ENCODE data around the gene MRPL17.
"Not testable (repeated sequence)": the region's sequence is repeated elsewhere in the genome, so short reads cannot be mapped to it uniquely, and the experiment has no call there.

The MRPL17 gene
- long read RNA-seq, donor 1, transcript MRPL17-202 (2 exons, 1,002 nt): minor isoform, 34 of 75 reads
- long read RNA-seq, donor 1, transcript MRPL17-201 (3 exons, 1,969 nt): major isoform, 41 of 75 reads
- long read RNA-seq, donor 1, partial matches to known transcripts: 0 of 75 reads
- long read RNA-seq, donor 1, other reads (novel, unspliced or antisense): 0 of 75 reads
- long read RNA-seq, donor 2, transcript MRPL17-202 (2 exons, 1,002 nt): minor isoform, 18 of 53 reads
- long read RNA-seq, donor 2, transcript MRPL17-201 (3 exons, 1,969 nt): major isoform, 35 of 53 reads
- long read RNA-seq, donor 2, partial matches to known transcripts: 0 of 53 reads
- long read RNA-seq, donor 2, other reads (novel, unspliced or antisense): 0 of 53 reads
- long read RNA-seq, donor 3, transcript MRPL17-201 (3 exons, 1,969 nt): major isoform, 22 of 29 reads
- long read RNA-seq, donor 3, transcript MRPL17-202 (2 exons, 1,002 nt): minor isoform, 7 of 29 reads
- long read RNA-seq, donor 3, partial matches to known transcripts: 0 of 29 reads
- long read RNA-seq, donor 3, other reads (novel, unspliced or antisense): 0 of 29 reads
- long read RNA-seq, donor 4, transcript MRPL17-202 (2 exons, 1,002 nt): minor isoform, 11 of 48 reads
- long read RNA-seq, donor 4, transcript MRPL17-201 (3 exons, 1,969 nt): major isoform, 37 of 48 reads
- long read RNA-seq, donor 4, partial matches to known transcripts: 0 of 48 reads
- long read RNA-seq, donor 4, other reads (novel, unspliced or antisense): 0 of 48 reads
- long read RNA-seq, donor 5, transcript MRPL17-202 (2 exons, 1,002 nt): minor isoform, 21 of 58 reads
- long read RNA-seq, donor 5, transcript MRPL17-201 (3 exons, 1,969 nt): major isoform, 37 of 58 reads
- long read RNA-seq, donor 5, partial matches to known transcripts: 0 of 58 reads
- long read RNA-seq, donor 5, other reads (novel, unspliced or antisense): 0 of 58 reads
- long read RNA-seq, donor 6, transcript MRPL17-202 (2 exons, 1,002 nt): minor isoform, 11 of 48 reads
- long read RNA-seq, donor 6, transcript MRPL17-201 (3 exons, 1,969 nt): major isoform, 37 of 48 reads
- long read RNA-seq, donor 6, partial matches to known transcripts: 0 of 48 reads
- long read RNA-seq, donor 6, other reads (novel, unspliced or antisense): 0 of 48 reads
- long read RNA-seq, donor 7, transcript MRPL17-201 (3 exons, 1,969 nt): major isoform, 50 of 74 reads
- long read RNA-seq, donor 7, transcript MRPL17-202 (2 exons, 1,002 nt): minor isoform, 23 of 74 reads
- long read RNA-seq, donor 7, partial matches to known transcripts: 0 of 74 reads
- long read RNA-seq, donor 7, other reads (novel, unspliced or antisense): 0 of 74 reads
- long read RNA-seq, donor 8, transcript MRPL17-201 (3 exons, 1,969 nt): major isoform, 35 of 48 reads
- long read RNA-seq, donor 8, transcript MRPL17-202 (2 exons, 1,002 nt): minor isoform, 13 of 48 reads
- long read RNA-seq, donor 8, partial matches to known transcripts: 0 of 48 reads
- long read RNA-seq, donor 8, other reads (novel, unspliced or antisense): 0 of 48 reads

DNA sequence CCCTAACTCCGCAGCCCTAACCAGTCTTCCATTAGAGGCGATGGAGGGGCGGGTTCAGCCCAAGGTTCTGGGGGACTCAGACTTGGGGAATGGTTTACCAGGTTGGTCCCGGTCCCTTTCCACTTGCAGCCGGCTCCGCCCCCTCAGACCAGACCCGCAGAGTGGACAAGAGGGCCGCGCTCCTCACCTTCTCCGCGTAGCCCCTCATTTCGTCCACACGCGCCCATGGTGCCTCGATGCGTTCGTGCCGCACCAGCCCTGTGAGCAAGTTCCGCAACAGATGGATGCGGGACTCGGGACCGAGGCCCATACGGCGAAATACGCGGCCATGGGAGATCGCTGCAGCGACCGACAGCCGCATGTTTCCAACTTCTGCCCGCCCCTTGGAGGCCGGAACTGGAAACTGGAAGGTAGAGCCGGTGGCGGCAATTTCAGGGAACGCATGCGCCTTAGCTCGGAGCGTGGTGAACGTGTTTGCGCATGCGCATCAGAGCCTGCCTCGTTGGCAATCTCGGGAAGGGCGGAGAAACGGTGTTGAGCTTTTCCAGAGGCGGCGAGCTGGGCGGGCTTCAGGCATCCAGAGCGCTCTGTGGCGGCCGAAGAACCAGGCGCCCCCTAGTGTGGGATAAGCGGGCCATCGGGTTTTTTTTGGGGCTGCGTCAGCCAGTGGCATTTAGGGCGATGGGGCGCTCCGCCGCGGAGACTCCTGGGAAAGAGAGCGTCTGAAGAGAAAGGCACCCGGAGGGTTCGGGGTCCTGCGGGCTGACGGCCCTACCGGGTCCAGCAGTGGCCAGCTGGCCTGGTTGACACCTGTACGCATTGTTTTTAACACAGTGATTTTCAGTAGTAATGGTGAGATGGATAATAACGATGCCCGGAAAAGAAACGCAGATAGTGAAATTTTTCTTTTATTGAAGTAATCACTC lies at the start of gene MRPL17:
Gene MRPL17, minus strand, starts transcription at position 405 of the 926 bp plus-strand sequence. Its CDS starts 44 bp downstream, at position 361.
- DNase-seq: peak; percentile 97

DNA sequence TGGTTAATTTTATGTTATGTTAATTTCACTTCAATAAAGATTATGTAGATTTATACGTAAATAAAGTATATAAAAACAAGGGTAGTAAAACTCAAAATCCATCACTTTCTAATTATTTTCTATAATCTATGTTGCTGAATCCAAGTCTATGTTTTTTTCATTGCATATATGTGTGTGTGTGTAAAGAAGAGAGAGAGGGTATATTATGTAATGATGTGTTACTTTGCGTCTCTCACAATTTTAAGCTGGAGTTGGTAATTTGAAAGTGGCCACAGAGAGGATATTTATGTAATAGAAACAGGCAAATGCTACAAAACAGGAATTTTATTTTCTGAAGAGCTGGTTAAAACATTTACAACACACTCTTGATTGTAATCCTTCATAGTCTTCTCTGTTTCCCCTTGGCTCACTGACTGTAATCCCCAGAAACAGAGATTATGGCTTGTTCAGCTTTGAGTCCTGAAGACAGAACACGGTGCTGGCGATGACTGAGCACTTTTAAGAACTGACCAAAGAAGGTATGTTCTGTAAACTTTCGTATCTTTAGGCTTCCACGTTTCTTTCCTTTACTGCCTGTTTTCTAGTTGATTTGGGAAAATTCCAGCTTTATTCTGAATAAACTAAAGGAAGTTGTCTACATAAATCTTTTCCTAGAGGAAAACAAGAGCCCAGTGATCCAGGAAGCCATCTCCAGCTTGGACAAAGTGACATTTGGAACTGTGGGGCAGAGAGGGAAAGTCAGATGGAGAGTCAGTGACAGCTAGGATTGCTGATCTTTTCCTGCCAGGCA lies 45.0 kb upstream of the MRPL17 start:
- no peak for DNase-seq

DNA sequence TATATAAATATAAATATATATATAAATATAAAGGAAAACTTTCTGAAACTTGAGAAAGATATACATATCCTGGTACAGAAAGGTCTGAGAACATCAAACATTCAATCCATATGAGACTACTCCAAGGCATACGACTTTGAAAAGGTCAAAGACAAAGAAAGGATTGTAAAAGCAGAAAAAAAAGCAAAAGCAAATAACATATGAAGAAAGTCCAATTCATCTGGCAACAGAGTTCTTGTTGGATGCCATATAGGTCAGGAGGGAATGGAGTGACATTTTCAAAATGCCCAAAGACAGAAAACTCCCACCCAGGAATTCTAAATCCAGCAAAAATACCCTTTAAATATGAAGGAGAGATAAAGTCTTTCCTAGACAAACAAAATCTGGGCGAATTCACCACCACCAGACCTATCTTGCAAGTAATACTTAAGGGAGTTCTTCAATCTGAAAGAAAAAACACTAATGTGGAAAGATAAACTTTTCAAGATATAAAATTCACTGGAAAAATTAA lies 42.3 kb upstream of the MRPL17 start:
- DNase-seq: no peak

DNA sequence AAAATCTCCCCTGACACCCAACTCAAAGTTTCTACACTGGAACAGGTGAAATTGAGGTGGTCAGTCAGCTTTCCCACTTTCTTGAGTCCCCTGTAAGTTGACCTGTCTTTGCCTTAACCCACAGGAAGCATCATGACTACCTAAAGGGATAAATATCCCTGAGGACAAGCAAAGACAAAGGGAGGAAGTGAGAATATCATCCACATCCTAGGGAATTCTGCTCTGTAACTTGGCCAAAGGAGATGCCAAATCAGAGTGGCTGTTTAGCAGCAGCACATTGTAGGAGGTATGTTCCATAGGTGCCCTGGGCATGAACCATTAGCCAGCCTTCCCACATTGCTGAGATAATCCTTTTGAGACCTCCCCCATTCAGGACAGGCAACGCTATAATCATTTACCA lies 40.9 kb upstream of the MRPL17 start:
- DNase-seq: no peak

DNA sequence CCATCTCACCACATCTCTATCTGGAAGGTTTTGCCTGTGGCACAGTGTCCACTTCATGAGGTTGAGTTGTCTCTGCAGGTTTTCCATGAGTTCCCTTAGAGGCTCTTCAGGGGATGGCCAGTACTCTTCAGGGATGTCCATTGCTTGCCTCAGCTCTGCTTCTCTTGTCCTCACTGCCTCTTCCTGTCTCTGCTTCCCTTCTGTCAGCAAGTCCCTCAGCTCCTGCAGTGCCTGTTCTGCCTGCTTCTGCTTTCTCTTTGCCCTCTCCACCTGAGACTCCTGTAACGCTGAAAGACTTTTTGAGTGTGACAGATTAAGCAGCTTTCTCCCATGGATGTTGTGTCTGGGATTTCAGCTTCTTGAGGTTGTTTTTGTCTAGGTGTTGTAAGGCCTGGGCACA lies 38.2 kb upstream of the MRPL17 start:
- no peak for DNase-seq

DNA sequence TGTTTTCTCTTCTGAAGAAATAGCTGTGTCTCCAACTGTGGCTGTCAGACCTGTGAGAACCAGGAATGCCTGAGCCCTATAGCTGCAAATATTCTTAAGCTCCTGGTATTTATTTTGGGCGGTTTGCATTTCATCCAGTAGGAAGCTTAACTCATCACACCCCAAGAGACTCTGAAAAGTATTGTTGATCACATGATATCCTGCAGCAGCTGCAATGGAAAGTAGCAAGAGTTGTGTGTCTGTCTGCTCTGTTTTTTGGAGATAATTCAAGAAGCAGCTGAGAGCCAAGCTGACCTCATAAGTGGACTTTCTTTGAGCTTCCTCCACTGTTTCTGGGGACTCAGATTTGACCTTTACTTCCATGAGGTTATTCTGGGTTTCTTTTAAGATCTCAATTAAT lies 36.4 kb upstream of the MRPL17 start:
- DNase-seq: no peak

DNA sequence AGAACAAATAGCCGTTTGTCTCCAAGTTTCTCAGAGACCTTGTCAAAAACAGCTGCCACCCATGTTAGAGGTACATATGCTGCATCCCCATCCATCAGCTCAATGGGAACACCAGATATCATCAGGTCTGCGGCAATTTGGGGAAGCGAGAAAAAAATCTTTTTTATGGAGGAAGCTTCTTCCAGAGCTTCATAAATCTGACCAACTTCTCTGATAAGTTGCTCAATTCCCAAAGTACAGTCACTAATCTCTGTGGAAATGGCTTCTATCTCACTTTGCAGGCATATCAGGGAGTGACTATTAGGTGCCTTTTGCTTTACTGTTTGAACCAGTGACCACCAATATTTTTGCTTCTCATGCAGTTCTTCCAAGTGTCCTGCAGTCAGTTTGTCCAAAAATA lies 34.3 kb upstream of the MRPL17 start:
- DNase-seq: no peak

DNA sequence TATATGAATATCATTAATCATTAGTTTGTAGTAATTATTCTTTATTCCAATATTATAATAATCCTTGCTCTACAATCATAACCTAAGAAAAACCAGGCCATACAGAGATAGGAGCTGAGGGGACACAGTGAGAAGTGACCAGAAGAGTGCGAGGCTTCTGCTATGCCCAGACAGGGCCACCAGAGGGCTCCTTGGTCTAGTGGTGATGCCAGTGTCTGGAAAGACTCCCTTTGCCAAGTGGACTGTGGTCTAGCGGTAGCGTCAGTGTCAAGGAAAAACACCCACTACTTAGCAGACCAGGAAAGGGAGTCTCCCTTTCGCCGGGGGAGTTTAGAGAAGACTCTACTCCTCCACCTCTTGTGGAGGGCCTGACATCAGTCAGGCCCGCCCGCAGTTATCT lies 28.4 kb upstream of the MRPL17 start:
- DNase-seq: not testable (repeated sequence)

DNA sequence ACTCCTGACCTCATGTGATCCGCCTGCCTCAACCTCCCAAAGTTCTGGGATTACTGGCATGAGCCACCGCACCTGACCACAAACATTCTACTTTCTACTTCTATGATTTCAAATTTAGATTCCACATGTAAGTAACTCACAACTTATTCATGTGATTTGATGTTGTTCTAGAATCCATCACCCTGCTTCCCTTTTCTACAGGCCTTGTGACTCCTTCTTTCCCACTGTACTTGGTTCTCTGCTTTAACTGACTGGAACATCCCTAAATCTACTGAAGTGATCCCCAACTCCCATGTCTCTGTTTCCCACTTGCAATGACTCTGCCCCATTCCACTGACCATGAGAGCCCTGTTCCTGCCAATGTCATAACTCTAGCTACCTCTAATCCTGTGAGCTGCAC lies 25.7 kb upstream of the MRPL17 start:
- DNase-seq: no peak

DNA sequence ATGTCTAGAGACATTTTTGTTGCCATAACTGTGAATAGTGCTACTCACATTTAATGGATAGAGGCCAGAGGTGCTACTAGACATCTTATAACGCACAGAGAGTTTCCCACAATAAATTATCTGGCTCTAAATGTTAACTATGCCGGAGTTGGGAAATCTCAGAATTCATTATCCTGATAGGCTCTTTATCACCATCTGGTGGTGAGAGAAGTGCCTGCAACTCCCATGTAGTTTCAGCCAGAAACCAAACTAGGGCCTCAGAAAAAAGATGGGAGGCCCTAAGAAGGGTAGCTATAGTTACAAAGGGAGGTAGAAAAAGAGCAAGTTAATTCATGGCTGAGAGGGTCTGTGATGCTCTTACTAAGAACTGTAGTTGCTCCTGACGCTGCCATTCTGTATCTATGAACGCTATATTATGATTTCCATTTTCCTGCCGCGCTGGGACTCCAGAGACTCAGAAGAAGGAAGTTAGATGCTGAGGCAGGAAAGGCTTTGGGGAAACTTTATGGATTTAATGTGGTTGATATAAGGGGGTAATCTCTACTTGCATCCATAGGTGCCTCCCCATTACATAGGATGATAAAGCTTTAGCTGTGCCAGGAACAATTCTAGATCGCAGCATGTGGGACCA lies 22.9 kb upstream of the MRPL17 start:
- DNase-seq: peak; percentile 32

DNA sequence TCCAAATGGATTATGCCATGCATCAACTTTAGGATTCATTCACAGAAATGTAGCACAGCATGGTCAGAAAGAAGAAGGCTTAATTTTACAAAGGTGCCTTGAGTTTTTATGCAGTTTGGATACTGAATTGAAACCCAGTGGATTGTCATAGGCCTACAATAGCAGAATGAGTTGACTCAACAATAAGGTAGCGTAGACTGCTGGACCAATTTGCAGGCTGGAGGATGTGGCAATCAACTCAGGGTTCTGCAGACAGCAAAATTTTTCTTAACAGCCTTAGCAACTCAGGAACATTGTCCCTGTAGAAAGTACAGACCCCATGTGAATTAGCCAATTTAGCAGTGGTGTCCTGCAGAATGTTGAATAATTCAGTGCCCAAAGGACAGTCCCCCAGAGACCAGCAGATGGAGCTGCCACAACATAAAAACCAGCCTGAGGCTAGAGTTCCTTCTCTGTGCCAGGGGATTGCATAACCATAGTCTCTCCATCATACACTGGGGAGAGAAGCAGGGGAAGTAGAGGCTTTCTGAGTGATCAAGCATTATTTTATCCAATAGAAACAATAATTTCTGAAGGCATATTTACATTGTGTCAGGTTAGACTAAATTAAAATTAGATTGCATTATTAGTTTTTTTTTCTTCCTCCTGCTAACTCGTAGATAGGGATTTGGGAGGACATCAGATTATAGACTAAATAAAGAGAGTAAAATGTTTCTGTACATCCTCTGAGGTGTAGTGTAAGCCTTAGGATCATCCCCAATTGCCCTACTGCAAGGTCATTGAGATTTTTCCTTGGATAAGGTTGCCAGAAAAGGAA lies 20.3 kb upstream of the MRPL17 start:
- DNase-seq: peak; percentile 8

DNA sequence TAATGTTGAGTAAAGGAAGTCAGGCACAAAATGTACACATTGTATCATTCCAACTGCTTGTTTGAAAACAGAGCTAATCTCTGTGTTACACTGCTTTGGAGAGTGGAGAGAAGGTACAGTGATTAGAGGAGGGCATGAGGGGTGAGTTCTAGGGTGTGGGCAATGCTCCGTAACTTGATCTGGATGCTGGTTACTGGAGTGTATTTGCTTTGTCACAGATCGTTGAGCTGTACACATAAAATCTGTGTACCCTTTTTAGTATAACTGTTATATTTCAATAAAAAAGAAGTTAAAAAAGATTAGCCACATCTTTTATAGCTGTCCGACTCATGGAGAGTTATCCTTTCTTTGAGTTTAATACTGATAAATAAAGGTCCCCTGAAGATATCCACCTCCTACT lies 18.8 kb upstream of the MRPL17 start:
- not testable (repeated sequence) for DNase-seq

DNA sequence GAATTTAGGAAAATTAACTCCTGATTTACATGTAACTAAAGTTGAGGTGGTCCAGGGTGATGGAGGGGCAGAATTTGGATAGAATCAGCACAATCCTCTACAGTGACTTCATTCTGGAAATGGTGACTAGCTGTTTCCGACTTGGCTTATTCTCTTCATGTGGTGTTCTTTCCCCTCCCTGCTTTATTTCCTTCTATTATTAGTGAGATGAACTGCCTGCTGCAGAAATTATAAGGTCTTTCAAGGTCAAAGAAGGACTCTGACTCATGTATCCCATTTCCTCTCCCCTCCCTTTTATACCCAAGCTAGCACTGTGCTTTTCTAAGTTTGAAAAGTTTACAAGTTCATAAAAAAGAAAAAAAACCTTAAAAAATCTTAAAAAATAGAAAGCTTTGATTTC lies 12.2 kb upstream of the MRPL17 start:
- no peak for DNase-seq

DNA sequence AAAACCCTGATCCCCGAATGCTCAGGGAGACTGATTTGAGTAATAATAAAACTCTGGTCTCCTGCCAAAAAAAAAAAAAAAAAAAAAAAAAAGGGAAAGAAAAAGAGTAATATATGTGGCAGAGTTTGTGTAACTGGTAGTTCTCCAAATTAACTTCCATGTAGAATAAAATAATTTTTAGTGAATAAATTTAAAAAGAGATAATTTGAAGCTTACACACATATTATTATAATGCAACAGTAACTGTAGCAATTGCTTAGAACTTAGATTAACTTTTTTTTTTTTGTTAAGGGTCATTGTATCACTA lies 11.0 kb upstream of the MRPL17 start:
- no peak for DNase-seq

DNA sequence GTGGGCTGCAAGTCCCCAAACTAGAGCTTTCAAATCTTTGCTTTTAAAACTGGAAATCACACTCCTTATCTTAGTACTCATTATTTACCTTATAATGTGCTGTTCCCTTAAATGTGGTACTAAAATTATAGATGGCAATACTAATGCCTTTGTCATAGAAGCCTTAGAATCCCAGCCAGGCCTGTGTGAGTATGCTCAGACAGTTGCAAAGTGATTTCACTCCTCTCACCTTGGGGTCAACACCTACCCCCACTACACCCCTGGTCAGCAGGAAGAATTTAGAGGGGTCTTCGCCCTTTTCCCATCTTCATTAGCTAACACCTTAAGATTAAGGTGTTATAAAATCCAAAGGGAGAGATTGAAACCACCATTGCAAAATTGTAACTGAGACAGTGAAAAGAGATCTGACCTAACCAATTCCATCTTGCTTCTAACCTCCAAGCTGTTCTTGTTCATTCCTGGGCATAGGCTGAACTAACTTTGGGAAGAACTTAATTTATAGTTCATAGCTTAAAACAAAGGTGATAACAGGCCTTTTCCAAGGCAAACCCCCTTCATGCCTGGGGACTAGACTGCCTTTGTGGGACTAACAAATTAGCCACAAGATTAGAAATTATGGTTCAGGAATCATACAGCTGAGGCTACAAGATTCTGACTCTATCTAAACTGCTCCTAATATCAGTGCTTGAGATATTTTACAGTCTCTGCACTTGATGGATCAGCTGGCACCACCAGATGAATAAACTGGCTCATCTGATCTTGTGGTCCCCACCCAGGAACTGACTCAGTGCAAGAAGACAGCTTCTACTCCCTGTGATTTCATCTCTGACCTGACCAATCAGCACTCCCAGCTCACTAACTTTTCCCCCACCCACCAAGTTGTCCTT lies 10.4 kb upstream of the MRPL17 start:
- DNase-seq: no peak

DNA sequence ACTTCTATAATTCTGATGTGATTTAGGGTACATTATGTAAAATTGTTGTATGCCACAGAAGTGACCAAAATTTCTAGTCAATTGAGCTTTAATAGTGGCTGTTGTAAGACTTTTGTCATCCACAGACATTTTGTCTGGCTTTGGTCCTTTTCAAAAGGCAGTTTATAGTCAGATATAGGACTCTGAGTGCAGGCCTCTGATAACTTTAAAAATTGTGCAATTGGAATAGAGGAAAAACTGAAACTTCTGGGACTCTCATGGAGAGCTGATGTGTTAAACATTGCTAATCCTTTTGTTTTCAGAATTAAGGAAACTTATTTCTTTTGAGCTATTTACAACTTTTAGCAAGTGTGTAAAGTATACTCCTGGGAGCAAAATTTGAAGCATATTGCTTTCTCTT lies 9.0 kb upstream of the MRPL17 start:
- DNase-seq: no peak

DNA sequence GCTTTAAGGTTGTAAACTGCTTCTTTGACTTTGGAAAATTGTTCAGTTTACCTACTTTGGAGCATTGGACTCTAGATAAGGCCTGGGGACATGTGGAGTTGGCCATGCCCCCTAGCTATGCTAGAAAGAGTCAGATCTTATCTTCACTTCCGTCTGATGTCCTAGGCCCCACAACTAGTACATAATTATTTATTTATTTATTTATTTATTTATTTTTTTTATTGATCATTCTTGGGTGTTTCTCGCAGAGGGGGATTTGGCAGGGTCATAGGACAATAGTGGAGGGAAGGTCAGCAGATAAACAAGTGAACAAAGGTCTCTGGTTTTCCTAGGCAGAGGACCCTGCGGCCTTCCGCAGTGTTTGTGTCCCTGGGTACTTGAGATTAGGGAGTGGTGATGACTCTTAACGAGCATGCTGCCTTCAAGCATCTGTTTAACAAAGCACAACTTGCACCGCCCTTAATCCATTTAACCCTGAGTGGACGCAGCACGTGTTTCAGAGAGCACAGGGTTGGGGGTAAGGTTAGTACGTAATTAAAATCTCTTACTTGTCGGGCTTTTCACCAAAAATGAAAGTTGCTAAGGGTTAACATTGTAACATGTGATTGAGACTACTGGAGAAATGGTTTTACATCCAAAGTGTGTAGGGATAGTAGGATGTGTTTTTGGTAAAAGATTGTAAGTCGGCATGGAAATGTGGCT lies 7.4 kb upstream of the MRPL17 start:
- not testable (repeated sequence) for DNase-seq
